K562 (cell line): ENCODE data around the gene RAB3D. TPM values are rescaled to one million over a fixed set of nuclear protein-coding genes. Genes with fewer than 3 reads are reported as not detected.

Experiments used
- CBFA2T2 ChIP-seq: fragments of 450-650 bp; conservative IDR thresholded peaks from 2 replicates; pipeline ENCODE4 v1.6.1; 2017; ENCODE audit warnings: mild to moderate bottlenecking
- CBFA2T3 ChIP-seq: fragments of 450-650 bp; IDR thresholded peaks from 2 replicates; pipeline ENCODE4 v1.6.1; 2017
- CBX1 ChIP-seq: sonication (generic); IDR thresholded peaks from 2 replicates; pipeline ENCODE4 v1.6.1; 2016; ENCODE audit warnings: antibody characterized with exemption, low read depth, mild to moderate bottlenecking
- DIDO1 ChIP-seq: fragments of 450-650 bp; IDR thresholded peaks from 2 replicates; pipeline ENCODE4 v1.6.1; 2016; ENCODE audit warnings: low read depth, missing biosample characterization, missing genetic modification characterization
- EP400 ChIP-seq: fragments of 450-650 bp; IDR thresholded peaks from 2 replicates; pipeline ENCODE4 v1.6.1; 2017; ENCODE audit warnings: antibody characterized with exemption, mild to moderate bottlenecking, moderate library complexity
- FOXK1 ChIP-seq: sonication (generic); formaldehyde crosslinking; IDR thresholded peaks from 2 replicates; pipeline ENCODE4 v1.8.0; 2022; ENCODE audit warnings: missing genetic modification reagents, mild to moderate bottlenecking, borderline replicate concordance
- KHSRP ChIP-seq: fragments of 450-650 bp; IDR thresholded peaks from 2 replicates; pipeline ENCODE4 v1.6.1; 2017
- LCOR ChIP-seq: sonication (generic); formaldehyde crosslinking; IDR thresholded peaks from 2 replicates; pipeline ENCODE4 v1.8.0; 2022; ENCODE audit warnings: mild to moderate bottlenecking, missing genetic modification reagents
- MAFF ChIP-seq: IDR thresholded peaks from 2 replicates; pipeline ENCODE4 v1.6.1; 2012; ENCODE audit warnings: low read length, improper control_type of control experiment
- MEF2A ChIP-seq: IDR thresholded peaks from 2 replicates; pipeline ENCODE4 v1.6.1; 2011; ENCODE audit warnings: low read depth, mild to moderate bottlenecking, low read length, moderate library complexity; ENCODE audit not compliant: control insufficient read depth
- NEUROD1 ChIP-seq: fragments of 150-350 bp; IDR thresholded peaks from 2 replicates; pipeline ENCODE4 v1.6.1; 2014; ENCODE audit warnings: borderline replicate concordance, low read length, low read depth; ENCODE audit not compliant: partially characterized antibody
- POU5F1 ChIP-seq: fragments of 150-350 bp; IDR thresholded peaks from 2 replicates; pipeline ENCODE4 v1.6.1; 2014; ENCODE audit warnings: borderline replicate concordance, low read length, low read depth, mild to moderate bottlenecking; ENCODE audit not compliant: partially characterized antibody
- RFX5 ChIP-seq: IDR thresholded peaks from 2 replicates; pipeline ENCODE4 v1.6.1; 2011; ENCODE audit warnings: low read depth, mild to moderate bottlenecking, improper control_type of control experiment, low read length
- SRSF3 ChIP-seq: fragments of 200-400 bp; formaldehyde crosslinking; IDR thresholded peaks from 2 replicates; pipeline ENCODE4 v1.6.1; 2016; ENCODE audit warnings: mild to moderate bottlenecking, low read length, moderate library complexity; ENCODE audit not compliant: insufficient read depth
- STAT5A ChIP-seq: IDR thresholded peaks from 2 replicates; pipeline ENCODE4 v1.6.1; 2012; ENCODE audit warnings: low read length, inconsistent platforms, borderline replicate concordance
- TCF3 ChIP-seq: sonication (generic); formaldehyde crosslinking; IDR thresholded peaks from 2 replicates; pipeline ENCODE4 v1.4.0; 2020; ENCODE audit warnings: mild to moderate bottlenecking, missing genetic modification reagents
- TGIF2 ChIP-seq: sonication (generic); formaldehyde crosslinking; IDR thresholded peaks from 2 replicates; pipeline ENCODE4 v1.8.1; 2022; ENCODE audit warnings: mild to moderate bottlenecking, missing genetic modification reagents, moderate library complexity
- TOE1 ChIP-seq, 2 experiments: fragments of 450-650 bp in 1 of 2; sonication (generic) in 1 of 2; formaldehyde crosslinking in 1 of 2; IDR thresholded peaks; 2 replicates each; pipeline versions ENCODE4 v1.7.1 to v1.8.0; 2016 to 2022; ENCODE audit warnings: borderline replicate concordance in 2 of 2, mild to moderate bottlenecking in 2 of 2, antibody characterized with exemption in 1 of 2, inconsistent platforms in 1 of 2, low read depth in 1 of 2, missing genetic modification reagents in 1 of 2, moderate library complexity in 1 of 2
- ZKSCAN3 ChIP-seq: fragments of 250-450 bp; sonication (Bioruptor Pico); IDR thresholded peaks from 2 replicates; pipeline ENCODE4 v1.4.0; 2020
- ZNF12 ChIP-seq: sonication (generic); formaldehyde crosslinking; IDR thresholded peaks from 2 replicates; pipeline ENCODE4 v1.4.0; 2020; ENCODE audit warnings: mild to moderate bottlenecking, missing genetic modification reagents
- ZNF77 ChIP-seq: fragments of 250-450 bp; sonication (Bioruptor Pico); IDR thresholded peaks from 2 replicates; pipeline ENCODE4 v1.5.0; 2020
- ZNF785 ChIP-seq: fragments of 250-450 bp; sonication (Bioruptor Pico); IDR thresholded peaks from 2 replicates; pipeline ENCODE4 v1.4.0; 2020; ENCODE audit warnings: mild to moderate bottlenecking
- polyA plus RNA-seq, 8 experiments: library from polyadenylated mRNA; depleted of rRNA in 4 of 8; stranded (reverse) in 5 of 8; unstranded in 3 of 8; fragments of >200 nt; fragmentation: Nextera tagmentation in 2 of 8; fragmentation: Illumina TruSeq in 1 of 8; extraction: Ambion mirVana in 2 of 8; extraction: Trizol in 1 of 8; gene quantifications; 2 replicates each; pipeline versions ENCODE4 v1.2.1 to v1.2.3, GENCODE V29; 2011 to 2014; ENCODE audit warnings: inconsistent platforms in 1 of 8, missing spikeins in 1 of 8
- total RNA-seq, 7 experiments: library from RNA; depleted of rRNA in 6 of 7; stranded (reverse); fragments of >200 nt in 6 of 7; fragmentation: Illumina TruSeq in 2 of 7; extraction: Trizol in 2 of 7; gene quantifications; 2 replicates each; pipeline versions ENCODE4 v1.2.1 to v1.2.3, GENCODE V29; 2011 to 2021; ENCODE audit warnings: low replicate concordance in 1 of 7
- TF ChIP-seq, protein P1 (sequence below), 2 experiments: fragments of 450-650 bp; conservative IDR thresholded peaks; 2 replicates each; pipeline ENCODE4 v1.6.1; 2017; ENCODE audit warnings: mild to moderate bottlenecking in 2 of 2, moderate library complexity in 2 of 2
- TF ChIP-seq, protein P2 (sequence below): sonication (generic); formaldehyde crosslinking; IDR thresholded peaks from 2 replicates; pipeline ENCODE4 v1.8.0; 2022; ENCODE audit warnings: missing genetic modification reagents, mild to moderate bottlenecking, moderate library complexity, borderline replicate concordance
- TF ChIP-seq, protein P3 (sequence below): IDR thresholded peaks from 2 replicates; pipeline ENCODE4 v1.6.1; 2011; ENCODE audit warnings: borderline replicate concordance, low read depth, mild to moderate bottlenecking, moderate library complexity, low read length; ENCODE audit not compliant: insufficient read depth, poor library complexity, severe bottlenecking

Gene RAB3D
- total and polyA plus RNA-seq, 9 of the 15 experiments (the other 6 are each of a cell fraction or from before 2014, with no cell fraction given): 0.34 to 3.3 (median 1.3) TPM

DNA sequence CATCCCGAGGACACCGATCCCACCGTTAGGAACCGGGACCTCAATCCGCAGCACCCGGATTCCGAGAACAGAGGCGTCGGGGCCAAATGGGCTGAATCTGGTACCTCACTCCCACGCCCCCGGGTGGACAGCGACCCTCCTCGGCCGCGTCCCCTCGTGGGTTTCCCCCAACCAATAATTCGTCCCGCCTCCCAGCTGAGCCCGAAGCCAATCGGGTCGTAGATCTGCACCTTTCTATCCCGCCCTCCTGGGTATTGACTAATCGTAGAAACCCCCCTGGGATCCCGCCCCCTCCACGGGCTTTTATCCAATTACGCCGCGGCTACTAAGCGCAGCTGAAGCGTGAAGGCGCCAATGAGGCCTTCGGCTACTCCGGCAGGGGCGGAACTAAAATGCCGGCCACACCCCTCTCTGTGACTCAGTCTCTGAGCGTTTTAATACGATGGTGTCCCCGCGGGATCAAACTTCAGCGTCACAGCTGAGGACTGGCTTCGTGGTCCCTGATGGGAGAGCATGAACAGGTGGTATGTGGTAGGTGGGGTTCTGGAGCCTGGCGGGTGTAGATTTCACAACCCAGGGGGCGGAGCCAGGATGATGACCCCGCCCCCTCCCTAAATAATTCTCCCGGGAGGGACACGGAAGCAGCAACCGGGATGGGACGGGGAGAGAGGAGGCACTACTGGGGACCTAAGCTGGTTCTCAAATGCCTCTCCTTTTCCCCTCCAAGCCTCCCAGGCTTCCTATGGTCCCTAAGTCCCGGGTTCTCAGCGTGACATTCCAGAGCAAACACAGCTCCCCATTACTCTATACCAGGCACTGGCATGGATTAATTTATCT, 6.9 kb upstream of the RAB3D start, which contains the start of the genes CCDC159 and TMEM205 (continued):
- TF ChIP-seq FOXK1 (CRISPR knock-in tag) (no peak), SRSF3 (no peak), TCF3 (0 out of 2 replicates have a peak, but pooled peaks have one; percentile 4), CBFA2T3 (0 out of 2 replicates have a peak, but pooled peaks have one; percentile 13), ZKSCAN3 (CRISPR knock-in tag) (no peak), STAT5A (no peak), TGIF2 (CRISPR knock-in tag) (no peak), TOE1 (IDR thresholded peaks at IDR 0.05; ENCODE audit: borderline replicate concordance) (0 out of 2 replicates have a peak, but pooled peaks have one; percentile 47), TOE1 (CRISPR knock-in tag; IDR thresholded peaks at IDR 0.05; ENCODE audit: borderline replicate concordance, low read depth) (no peak), KHSRP (no peak), POU5F1 (no peak), EP400 (peak; percentile 26; the same call in 1 of the 2 replicates), DIDO1 (tag) (no peak), ZNF785 (no peak), NEUROD1 (peak; percentile 92), LCOR (CRISPR knock-in tag) (no peak), ZNF12 (CRISPR knock-in tag) (no peak), MAFF (no peak), MEF2A (no peak), CBX1 (no peak), RFX5 (no peak), ZNF77 (CRISPR knock-in tag) (no peak), CBFA2T2 (no peak)
- TF ChIP-seq, protein P1, sequence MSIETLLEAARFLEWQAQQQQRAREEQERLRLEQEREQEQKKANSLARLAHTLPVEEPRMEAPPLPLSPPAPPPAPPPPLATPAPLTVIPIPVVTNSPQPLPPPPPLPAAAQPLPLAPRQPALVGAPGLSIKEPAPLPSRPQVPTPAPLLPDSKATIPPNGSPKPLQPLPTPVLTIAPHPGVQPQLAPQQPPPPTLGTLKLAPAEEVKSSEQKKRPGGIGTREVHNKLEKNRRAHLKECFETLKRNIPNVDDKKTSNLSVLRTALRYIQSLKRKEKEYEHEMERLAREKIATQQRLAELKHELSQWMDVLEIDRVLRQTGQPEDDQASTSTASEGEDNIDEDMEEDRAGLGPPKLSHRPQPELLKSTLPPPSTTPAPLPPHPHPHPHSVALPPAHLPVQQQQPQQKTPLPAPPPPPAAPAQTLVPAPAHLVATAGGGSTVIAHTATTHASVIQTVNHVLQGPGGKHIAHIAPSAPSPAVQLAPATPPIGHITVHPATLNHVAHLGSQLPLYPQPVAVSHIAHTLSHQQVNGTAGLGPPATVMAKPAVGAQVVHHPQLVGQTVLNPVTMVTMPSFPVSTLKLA (conservative IDR thresholded peaks at IDR 0.05): peak; percentile 52 to 62; a peak in 1 of 4 replicates
- TF ChIP-seq, protein P2, sequence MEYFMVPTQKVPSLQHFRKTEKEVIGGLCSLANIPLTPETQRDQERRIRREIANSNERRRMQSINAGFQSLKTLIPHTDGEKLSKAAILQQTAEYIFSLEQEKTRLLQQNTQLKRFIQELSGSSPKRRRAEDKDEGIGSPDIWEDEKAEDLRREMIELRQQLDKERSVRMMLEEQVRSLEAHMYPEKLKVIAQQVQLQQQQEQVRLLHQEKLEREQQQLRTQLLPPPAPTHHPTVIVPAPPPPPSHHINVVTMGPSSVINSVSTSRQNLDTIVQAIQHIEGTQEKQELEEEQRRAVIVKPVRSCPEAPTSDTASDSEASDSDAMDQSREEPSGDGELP (CRISPR knock-in tag): peak; percentile 98
- TF ChIP-seq, protein P3, sequence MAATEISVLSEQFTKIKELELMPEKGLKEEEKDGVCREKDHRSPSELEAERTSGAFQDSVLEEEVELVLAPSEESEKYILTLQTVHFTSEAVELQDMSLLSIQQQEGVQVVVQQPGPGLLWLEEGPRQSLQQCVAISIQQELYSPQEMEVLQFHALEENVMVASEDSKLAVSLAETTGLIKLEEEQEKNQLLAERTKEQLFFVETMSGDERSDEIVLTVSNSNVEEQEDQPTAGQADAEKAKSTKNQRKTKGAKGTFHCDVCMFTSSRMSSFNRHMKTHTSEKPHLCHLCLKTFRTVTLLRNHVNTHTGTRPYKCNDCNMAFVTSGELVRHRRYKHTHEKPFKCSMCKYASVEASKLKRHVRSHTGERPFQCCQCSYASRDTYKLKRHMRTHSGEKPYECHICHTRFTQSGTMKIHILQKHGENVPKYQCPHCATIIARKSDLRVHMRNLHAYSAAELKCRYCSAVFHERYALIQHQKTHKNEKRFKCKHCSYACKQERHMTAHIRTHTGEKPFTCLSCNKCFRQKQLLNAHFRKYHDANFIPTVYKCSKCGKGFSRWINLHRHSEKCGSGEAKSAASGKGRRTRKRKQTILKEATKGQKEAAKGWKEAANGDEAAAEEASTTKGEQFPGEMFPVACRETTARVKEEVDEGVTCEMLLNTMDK: no peak
